Heart left ventricle (tissue), 13 donors: Measurements from ENCODE around the gene GNAT3.

Experiments used
- CTCF ChIP-seq, 12 donors: fragments of 200-600 bp; sonication (generic) in 4 of 12; IDR thresholded peaks; one replicate each; pipeline versions ENCODE4 v1.5.0 to v1.8.0; 2018 to 2022; ENCODE audit warnings: antibody characterized with exemption in 12 of 12, mild to moderate bottlenecking in 5 of 12
- POLR2A ChIP-seq, 2 donors: fragments of 450-650 bp; IDR thresholded peaks; one replicate each; pipeline ENCODE4 v1.6.1; 2017; ENCODE audit warnings: antibody characterized with exemption in 2 of 2, mild to moderate bottlenecking in 2 of 2, moderate library complexity in 2 of 2
- donor health status: ischemic (EF 13 %, LVEDD 7.1; RV severe dilation, severe dysfunction).
- donor health status: DM: no; HTN: yes; CAD: no.
- donor health status: DM: no; HTN: no; CAD: no.
- donor health status: ischemic (EF 25% LVEDD 6.9; RV normal size, moderate dysfunction).
- donor health status: ischemic (EF 25% LVEDD 5.7; RV mildly dilated, moderate dysfunction).
- donor health status: ischemic (EF 35%, LVEDD 5.7; RV mildly dilated, moderate dysfunction).
- donor health status: nonischemic (EF 11% LVEDD 7.7; RV severe dilation, severe dysfunction).
- donor health status: DM: yes; HTN: yes; CAD: no.
- donor health status: PGD.
- donor health status: ischemic (EF 29% LVEDD 5.4; RV normal size, mild dysfunction).
- donor health status: nonischemic (EF 23%, LVEDD 6.1; RV moderate dilation, normal function).

DNA sequence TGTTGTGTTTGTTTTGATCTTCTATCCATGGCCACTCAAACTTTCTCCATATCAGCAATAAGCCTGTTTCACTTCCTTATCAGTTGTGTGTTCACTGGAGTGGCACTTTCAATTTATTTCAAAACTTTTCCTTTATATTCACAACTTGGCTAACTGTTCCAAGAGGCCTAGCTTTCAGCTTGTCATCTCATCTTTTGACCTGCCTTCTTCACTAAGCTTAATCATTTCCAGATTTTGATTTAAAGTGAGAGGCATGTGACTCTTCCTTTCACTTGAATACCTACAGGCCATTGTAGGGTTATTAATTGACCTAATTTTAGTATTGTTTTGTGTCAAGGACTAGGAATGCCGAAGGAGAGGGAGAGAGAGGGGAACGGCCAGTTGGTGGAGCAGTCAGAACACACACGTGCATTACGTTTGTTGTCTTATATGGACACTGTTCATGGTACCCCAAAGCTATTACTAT is 5.5 kb upstream of the GNAT3 start:
- TF ChIP-seq POLR2A (IDR thresholded peaks at IDR 0.05) = no peak
- peak in 8 of 12 donors; percentile 14 to 59 (median 34) for TF ChIP-seq CTCF (IDR thresholded peaks at IDR 0.05)
